Endothelial cell of umbilical vein (primary cell): ENCODE results near the gene SPTBN4. TPM values are rescaled to one million over a fixed set of nuclear protein-coding genes. Genes with fewer than 3 reads are reported as not detected.

ENCODE experiments used
- BruUV-seq: library from RNA; stranded (reverse); fragments of 400-500 nt; replicated peaks from 2 replicates; lab custom pipeline; 2021; lab: Mats Ljungman, UMichigan
- CTCF ChIA-PET: fragments of 300-600, 350-600 bp; sonication (Branson Sonifier 250); formaldehyde crosslinking; loops from one replicate; lab custom pipeline; 2021; ENCODE audit warnings: antibody characterized with exemption, inconsistent platforms; lab: Charles Lee
- POLR2A ChIA-PET: fragments of 300-600, 350-600 bp; sonication (Branson Sonifier 250); formaldehyde crosslinking; loops from one replicate; lab custom pipeline; 2021; ENCODE audit warnings: antibody characterized with exemption, inconsistent platforms; lab: Charles Lee
- DNase-seq: peaks from one replicate; pipeline ENCODE4 v3.0.0-alpha.2; 2011; ENCODE audit warnings: low read depth, low spot score
- FAIRE-seq: peaks from 2 replicates; lab custom pipeline; 2011; peaks lifted over from hg19 to GRCh38; lab: Jason Lieb, UNC
- H2AFZ ChIP-seq: 2 replicates; pipeline ENCODE4 v1.6.0; 2012; ENCODE audit warnings: low read depth, low read length, control low read depth, inconsistent platforms
- H3K27ac ChIP-seq: 2 replicates; pipeline ENCODE4 v1.5.1; 2011; ENCODE audit warnings: low read depth, mild to moderate bottlenecking, control low read depth, low read length, moderate library complexity; ENCODE audit not compliant: insufficient read depth
- H3K27me3 ChIP-seq, 2 experiments: 2 replicates each; pipeline versions ENCODE4 v1.6.0 to v1.6.1; 2011; ENCODE audit warnings: low read length in 2 of 2, mixed read lengths in 1 of 2; ENCODE audit not compliant: control insufficient read depth in 2 of 2, insufficient read depth in 2 of 2
- H3K36me3 ChIP-seq, 2 experiments: 2 replicates in 1 of 2; 3 replicates in 1 of 2; pipeline ENCODE4 v1.5.1; 2011; ENCODE audit warnings: low read length in 2 of 2, mild to moderate bottlenecking in 1 of 2, moderate library complexity in 1 of 2; ENCODE audit not compliant: control insufficient read depth in 2 of 2, insufficient read depth in 2 of 2; ENCODE audit errors: extremely low read depth in 1 of 2
- H3K4me1 ChIP-seq: 3 replicates; pipeline ENCODE4 v1.5.1; 2011; ENCODE audit warnings: mild to moderate bottlenecking, low read length; ENCODE audit not compliant: control insufficient read depth, insufficient read depth; ENCODE audit errors: extremely low read depth
- H3K4me2 ChIP-seq: 2 replicates; pipeline ENCODE4 v1.6.1; 2011; ENCODE audit warnings: low read length, control low read depth, mixed read lengths; ENCODE audit not compliant: insufficient read depth
- H3K4me3 ChIP-seq, 3 experiments: fragments of 200-600 bp in 1 of 3; sonication (generic), shearing (Covaris generic) in 1 of 3; replicated peaks in 1 of 3; 2 replicates each; pipeline ENCODE4 v1.5.1; 2011 to 2016; ENCODE audit warnings: control low read depth in 3 of 3, low read length in 3 of 3, mild to moderate bottlenecking in 2 of 3, inconsistent platforms in 1 of 3, low read depth in 1 of 3, moderate library complexity in 1 of 3; ENCODE audit not compliant: insufficient read depth in 1 of 3
- H3K79me2 ChIP-seq: 2 replicates; pipeline ENCODE4 v1.6.0; 2012; ENCODE audit warnings: low read length, inconsistent platforms; ENCODE audit not compliant: control insufficient read depth, insufficient read depth
- H3K9ac ChIP-seq: replicated peaks from 2 replicates; pipeline ENCODE3; 2011; ENCODE audit warnings: low read length, control low read depth; ENCODE audit not compliant: insufficient read depth; ENCODE audit errors: extremely low read depth
- H3K9me1 ChIP-seq: replicated peaks from 3 replicates; pipeline ENCODE4 v1.6.0; 2011; ENCODE audit warnings: mild to moderate bottlenecking, low read length; ENCODE audit not compliant: control insufficient read depth, insufficient read depth; ENCODE audit errors: extremely low read depth
- H3K9me3 ChIP-seq: replicated peaks from 2 replicates; pipeline ENCODE4 v1.5.1; 2012; ENCODE audit warnings: low read length, inconsistent platforms; ENCODE audit not compliant: control insufficient read depth, insufficient read depth
- H4K20me1 ChIP-seq: replicated peaks from 2 replicates; pipeline ENCODE3; 2011; ENCODE audit warnings: mild to moderate bottlenecking, low read length; ENCODE audit not compliant: control insufficient read depth, insufficient read depth; ENCODE audit errors: extremely low read depth
- EZH2 ChIP-seq: IDR thresholded peaks from 2 replicates; pipeline ENCODE4 v1.6.1; 2012; ENCODE audit warnings: borderline replicate concordance, low read depth, mild to moderate bottlenecking, moderate library complexity, low read length, inconsistent platforms; ENCODE audit not compliant: severe bottlenecking
- FOS ChIP-seq: IDR thresholded peaks from 2 replicates; pipeline ENCODE4 v1.6.1; 2011; ENCODE audit warnings: mild to moderate bottlenecking, low read length, moderate library complexity, borderline replicate concordance; ENCODE audit not compliant: insufficient read depth
- GATA2 ChIP-seq: IDR thresholded peaks from 2 replicates; pipeline ENCODE4 v1.7.0; 2011; ENCODE audit warnings: low read depth, mild to moderate bottlenecking, moderate library complexity, mixed read lengths, low read length; ENCODE audit not compliant: insufficient read length, insufficient read depth
- JUN ChIP-seq: IDR thresholded peaks from 2 replicates; pipeline ENCODE4 v1.6.1; 2011; ENCODE audit warnings: borderline replicate concordance, low read depth; ENCODE audit not compliant: insufficient read length, insufficient read depth
- MYC ChIP-seq: IDR thresholded peaks from one replicate; pipeline ENCODE4 v1.6.1; 2011; ENCODE audit warnings: mild to moderate bottlenecking, low read depth, low read length
- POLR2A ChIP-seq: IDR thresholded peaks from 2 replicates; pipeline ENCODE4 v1.6.1; 2012; ENCODE audit warnings: low read depth, mild to moderate bottlenecking, control low read depth, low read length
- POLR2AphosphoS5 ChIP-seq: IDR thresholded peaks from 2 replicates; pipeline ENCODE4 v1.6.1; 2012; ENCODE audit warnings: low read depth, mild to moderate bottlenecking, control low read depth, low read length, moderate library complexity; ENCODE audit not compliant: insufficient read depth
- dilution Hi-C: fragments of 300-500 bp; cut with MboI; formaldehyde crosslinking; loops from one replicate; pipeline ENCODE4 v1.15.0; 2019; ENCODE audit warnings: low sequenced_read_pairs; ENCODE audit not compliant: extremely low pct_ligation_motif_present
- intact Hi-C: fragments of 100-400 bp; cut with micrococcal nuclease; formaldehyde crosslinking; loops from one replicate; pipeline ENCODE4 v1.10.0; 2022
- polyA plus RNA-seq, 4 experiments: library from polyadenylated mRNA; depleted of rRNA in 3 of 4; stranded (reverse) in 3 of 4; unstranded in 1 of 4; fragments of >200 nt; gene quantifications; 2 replicates each; pipeline versions ENCODE4 v1.2.1 to v1.2.3, GENCODE V29; 2011 to 2012; ENCODE audit warnings: missing spikeins in 1 of 4
- total RNA-seq: library from RNA; stranded (reverse); gene quantifications from 2 replicates; pipeline ENCODE4 v1.2.3, GENCODE V29; 2021
- TF ChIP-seq, protein P1 (sequence below), 2 donors: IDR thresholded peaks; 1 replicate in 1 of 2; 2 replicates in 1 of 2; pipeline ENCODE4 v1.5.1; 2011; ENCODE audit warnings: low read length in 2 of 2, mild to moderate bottlenecking in 2 of 2, moderate library complexity in 2 of 2, control low read depth in 1 of 2, inconsistent platforms in 1 of 2, low read depth in 1 of 2; ENCODE audit not compliant: insufficient read depth in 1 of 2; ENCODE audit errors: extremely low read depth in 1 of 2
- TF ChIP-seq, protein P2 (sequence below): IDR thresholded peaks from 2 replicates; pipeline ENCODE4 v1.6.1; 2011; ENCODE audit not compliant: insufficient read depth, insufficient read length

Gene SPTBN4
- total and polyA plus RNA-seq, 2 donors (not counting 3 experiments of a cell fraction or from before 2014, with no cell fraction given) = 0.33 TPM; not detected in 1

DNA sequence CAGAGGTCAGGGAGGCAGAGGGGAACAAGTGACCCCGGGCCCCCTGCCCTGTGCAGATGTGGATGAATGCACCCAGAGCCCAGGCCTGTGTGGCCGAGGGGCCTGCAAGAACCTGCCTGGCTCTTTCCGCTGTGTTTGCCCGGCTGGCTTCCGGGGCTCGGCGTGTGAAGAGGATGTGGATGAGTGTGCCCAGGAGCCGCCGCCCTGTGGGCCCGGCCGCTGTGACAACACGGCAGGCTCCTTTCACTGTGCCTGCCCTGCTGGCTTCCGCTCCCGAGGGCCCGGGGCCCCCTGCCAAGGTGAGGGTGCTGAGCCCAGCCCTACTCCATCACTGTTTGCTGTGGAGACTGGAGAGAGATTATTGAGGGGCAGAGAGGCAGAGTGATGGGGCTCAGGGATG lies 144.3 kb downstream of the SPTBN4 start:
- Histone ChIP-seq H3K4me2 (no peak overlapping the region), H3K9ac (no peak overlapping the region), H4K20me1 (no peaks in the 10 kb centered on the region), H3K9me1 (no peaks in the 10 kb centered on the region), H3K4me1 (peaks cover 24% of the 10 kb centered on the region), H3K36me3 (no peaks in the 10 kb centered on the region), H3K27me3 (no peaks in the 10 kb centered on the region), H3K9me3 (no peaks in the 10 kb centered on the region), H3K4me3 (no peak overlapping the region), H2AFZ (no peak overlapping the region), H3K27ac (no peak overlapping the region), H3K79me2 (no peaks in the 10 kb centered on the region)
- TF ChIP-seq POLR2AphosphoS5 (no peak), POLR2A (no peak), JUN (no peak), MYC (no peak), EZH2 (no peak), GATA2 (no peak), FOS (no peak)
- TF ChIP-seq, protein P1, sequence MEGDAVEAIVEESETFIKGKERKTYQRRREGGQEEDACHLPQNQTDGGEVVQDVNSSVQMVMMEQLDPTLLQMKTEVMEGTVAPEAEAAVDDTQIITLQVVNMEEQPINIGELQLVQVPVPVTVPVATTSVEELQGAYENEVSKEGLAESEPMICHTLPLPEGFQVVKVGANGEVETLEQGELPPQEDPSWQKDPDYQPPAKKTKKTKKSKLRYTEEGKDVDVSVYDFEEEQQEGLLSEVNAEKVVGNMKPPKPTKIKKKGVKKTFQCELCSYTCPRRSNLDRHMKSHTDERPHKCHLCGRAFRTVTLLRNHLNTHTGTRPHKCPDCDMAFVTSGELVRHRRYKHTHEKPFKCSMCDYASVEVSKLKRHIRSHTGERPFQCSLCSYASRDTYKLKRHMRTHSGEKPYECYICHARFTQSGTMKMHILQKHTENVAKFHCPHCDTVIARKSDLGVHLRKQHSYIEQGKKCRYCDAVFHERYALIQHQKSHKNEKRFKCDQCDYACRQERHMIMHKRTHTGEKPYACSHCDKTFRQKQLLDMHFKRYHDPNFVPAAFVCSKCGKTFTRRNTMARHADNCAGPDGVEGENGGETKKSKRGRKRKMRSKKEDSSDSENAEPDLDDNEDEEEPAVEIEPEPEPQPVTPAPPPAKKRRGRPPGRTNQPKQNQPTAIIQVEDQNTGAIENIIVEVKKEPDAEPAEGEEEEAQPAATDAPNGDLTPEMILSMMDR (IDR thresholded peaks at IDR 0.05; ENCODE audit: extremely low read depth in 1 of 2, insufficient read depth in 1 of 2, low read depth in 1 of 2, low read length in 2 of 2) = no peak
- TF ChIP-seq, protein P2, sequence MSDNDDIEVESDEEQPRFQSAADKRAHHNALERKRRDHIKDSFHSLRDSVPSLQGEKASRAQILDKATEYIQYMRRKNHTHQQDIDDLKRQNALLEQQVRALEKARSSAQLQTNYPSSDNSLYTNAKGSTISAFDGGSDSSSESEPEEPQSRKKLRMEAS = no peak
- intact Hi-C loops = no loop called here
- ChIA-PET CTCF (interaction anchor here (0.7 to 2.2 kb wide), 2 partner anchors 9 to 23 kb away, joined by 4 to 10 read pairs; no protein-coding TSS in a partner anchor), POLR2A (no interaction called here)
- BruUV-seq = no TSS peak
- dilution Hi-C loops = no loop called here
- FAIRE-seq (no peak), DNase-seq (no peak)
